ENCODE data around the gene PRKCA.

DNA sequence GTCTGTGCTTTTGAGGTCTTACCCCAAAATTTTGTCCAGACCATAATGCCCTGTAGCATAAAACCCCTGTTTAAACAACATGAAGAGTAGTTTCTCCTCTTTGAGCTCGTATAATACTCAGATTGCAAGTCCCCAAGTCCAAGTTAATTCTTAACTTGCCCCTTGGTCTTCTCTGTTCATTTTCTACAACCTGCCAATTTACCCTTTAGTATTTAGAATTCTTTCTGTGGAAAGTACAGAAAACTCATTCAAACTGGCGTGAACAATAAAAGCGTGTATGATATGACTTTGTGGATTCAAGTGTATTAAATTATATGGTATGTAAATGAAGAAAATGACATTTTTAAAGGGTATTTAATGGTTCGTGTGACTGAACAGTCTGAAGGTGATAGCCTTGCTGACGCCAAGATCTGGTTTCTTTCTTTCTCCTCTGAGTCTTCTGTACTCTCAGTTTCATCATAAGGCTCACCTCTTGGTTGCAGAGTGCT, 185.6 kb downstream of the PRKCA start:
- TF ChIP-seq, protein P1, sequence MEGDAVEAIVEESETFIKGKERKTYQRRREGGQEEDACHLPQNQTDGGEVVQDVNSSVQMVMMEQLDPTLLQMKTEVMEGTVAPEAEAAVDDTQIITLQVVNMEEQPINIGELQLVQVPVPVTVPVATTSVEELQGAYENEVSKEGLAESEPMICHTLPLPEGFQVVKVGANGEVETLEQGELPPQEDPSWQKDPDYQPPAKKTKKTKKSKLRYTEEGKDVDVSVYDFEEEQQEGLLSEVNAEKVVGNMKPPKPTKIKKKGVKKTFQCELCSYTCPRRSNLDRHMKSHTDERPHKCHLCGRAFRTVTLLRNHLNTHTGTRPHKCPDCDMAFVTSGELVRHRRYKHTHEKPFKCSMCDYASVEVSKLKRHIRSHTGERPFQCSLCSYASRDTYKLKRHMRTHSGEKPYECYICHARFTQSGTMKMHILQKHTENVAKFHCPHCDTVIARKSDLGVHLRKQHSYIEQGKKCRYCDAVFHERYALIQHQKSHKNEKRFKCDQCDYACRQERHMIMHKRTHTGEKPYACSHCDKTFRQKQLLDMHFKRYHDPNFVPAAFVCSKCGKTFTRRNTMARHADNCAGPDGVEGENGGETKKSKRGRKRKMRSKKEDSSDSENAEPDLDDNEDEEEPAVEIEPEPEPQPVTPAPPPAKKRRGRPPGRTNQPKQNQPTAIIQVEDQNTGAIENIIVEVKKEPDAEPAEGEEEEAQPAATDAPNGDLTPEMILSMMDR (IDR thresholded peaks at IDR 0.05): no peak
- TF ChIP-seq ZFX (IDR thresholded peaks at IDR 0.05; ENCODE audit: borderline replicate concordance): no peak
